HAP-1 (cell line): ENCODE data around the gene SERPINB12.

Source experiments
- DNase-seq, 2 experiments: peaks; one replicate each; pipeline ENCODE4 v3.0.0-alpha.2; 2016 to 2020; ENCODE audit warnings: low spot score in 2 of 2
- H3K27me3 ChIP-seq: fragments of 250-450 bp; sonication (Bioruptor Pico); 2 replicates; pipeline ENCODE4 v1.5.1; 2020; ENCODE audit warnings: low read depth, mild to moderate bottlenecking, moderate library complexity
- H3K36me3 ChIP-seq: fragments of 250-450 bp; sonication (Bioruptor Pico); replicated peaks from 2 replicates; pipeline ENCODE4 v1.5.1; 2020; ENCODE audit warnings: mild to moderate bottlenecking
- H3K4me1 ChIP-seq: fragments of 250-450 bp; sonication (Bioruptor Pico); 2 replicates; pipeline ENCODE4 v1.5.1; 2020; ENCODE audit warnings: mild to moderate bottlenecking
- H3K4me3 ChIP-seq: fragments of 250-450 bp; sonication (Bioruptor Pico); 2 replicates; pipeline ENCODE4 v1.5.1; 2020; ENCODE audit warnings: mild to moderate bottlenecking, moderate library complexity
- H3K9me3 ChIP-seq: fragments of 250-450 bp; sonication (Bioruptor Pico); 2 replicates; pipeline ENCODE4 v1.5.1; 2020; ENCODE audit warnings: mild to moderate bottlenecking, moderate library complexity
- in situ Hi-C: fragments of 300-500 bp; cut with MboI; formaldehyde crosslinking; loops from 3 replicates; pipeline ENCODE4 v1.14.3; 2020; ENCODE audit warnings: low sequenced_read_pairs, inconsistent platforms, mixed read lengths

SERPINB12 gene

GRCh38 chr18:63542069-63542468, at the start of gene SERPINB12:
Gene SERPINB12, plus strand, starts transcription at chr18:63542369. Its CDS starts 13,791 bp downstream, at chr18:63556160.
- peaks cover 23% of the 10 kb centered on the region for H3K4me1 ChIP-seq
- H3K27me3 ChIP-seq: no peaks in the 10 kb centered on the region
- H3K4me3 ChIP-seq: no peak within 1 kb of the TSS
- peak in 1 of 2 experiments; percentile 43 for DNase-seq
- in situ Hi-C loops: no loop called here
- no peaks in the 10 kb centered on the region for H3K36me3 ChIP-seq
- no peaks in the 10 kb centered on the region for H3K9me3 ChIP-seq

- in situ Hi-C loops: no loop called here
- Histone ChIP-seq H3K4me1 (peaks cover 3% of the 10 kb centered on the region; the same call in 1 of the 2 replicates), H3K9me3 (no peaks in the 10 kb centered on the region), H3K4me3 (no peak overlapping the region), H3K36me3 (no peaks in the 10 kb centered on the region), H3K27me3 (no peaks in the 10 kb centered on the region)
- DNase-seq: no peak
Measured at GRCh38 chr18:63492851-63493250, 49.3 kb upstream of the SERPINB12 start.

- H3K27me3 ChIP-seq: no peaks in the 10 kb centered on the region
- H3K4me1 ChIP-seq: peaks cover 3% of the 10 kb centered on the region; the same call in 1 of the 2 replicates
- no peak overlapping the region for H3K4me3 ChIP-seq
- no peaks in the 10 kb centered on the region for H3K36me3 ChIP-seq
- H3K9me3 ChIP-seq: no peaks in the 10 kb centered on the region
- in situ Hi-C loops: no loop called here
- DNase-seq: peak in 1 of 2 experiments; percentile 52
Measured at GRCh38 chr18:63495675-63496074, 46.5 kb upstream of the SERPINB12 start.

GRCh38 chr18:63505566-63506335, 36.4 kb upstream of the SERPINB12 start:
- no peaks in the 10 kb centered on the region for H3K36me3 ChIP-seq
- H3K4me3 ChIP-seq: no peak overlapping the region
- no peaks in the 10 kb centered on the region for H3K9me3 ChIP-seq
- H3K4me1 ChIP-seq: no peaks in the 10 kb centered on the region
- DNase-seq: peak; percentile 22 to 73
- H3K27me3 ChIP-seq: peaks cover 11% of the 10 kb centered on the region
- in situ Hi-C loops: no loop called here

GRCh38 chr18:63506336-63506646, 35.9 kb upstream of the SERPINB12 start:
- H3K9me3 ChIP-seq: no peaks in the 10 kb centered on the region
- H3K4me1 ChIP-seq: no peaks in the 10 kb centered on the region
- in situ Hi-C loops: no loop called here
- no peaks in the 10 kb centered on the region for H3K36me3 ChIP-seq
- no peak for DNase-seq
- H3K4me3 ChIP-seq: no peak overlapping the region
- peaks cover 11% of the 10 kb centered on the region for H3K27me3 ChIP-seq

GRCh38 chr18:63508596-63508995, 33.6 kb upstream of the SERPINB12 start:
- DNase-seq: peak in 1 of 2 experiments; percentile 20
- no peak overlapping the region for H3K4me3 ChIP-seq
- H3K27me3 ChIP-seq: peaks cover 12% of the 10 kb centered on the region
- H3K4me1 ChIP-seq: no peaks in the 10 kb centered on the region
- no peaks in the 10 kb centered on the region for H3K9me3 ChIP-seq
- in situ Hi-C loops: no loop called here
- H3K36me3 ChIP-seq: no peaks in the 10 kb centered on the region

GRCh38 chr18:63511285-63511684, 30.9 kb upstream of the SERPINB12 start:
- H3K4me1 ChIP-seq: no peaks in the 10 kb centered on the region
- peaks cover 17% of the 10 kb centered on the region for H3K27me3 ChIP-seq
- no peak overlapping the region for H3K4me3 ChIP-seq
- no peaks in the 10 kb centered on the region for H3K36me3 ChIP-seq
- peak; percentile 20 to 54 for DNase-seq
- in situ Hi-C loops: loop anchor here (10.0 kb wide), 2 partner anchors 74 to 334 kb away; partner anchors contain the start of gene SERPINB13
- no peaks in the 10 kb centered on the region for H3K9me3 ChIP-seq

- no peaks in the 10 kb centered on the region for H3K9me3 ChIP-seq
- no peaks in the 10 kb centered on the region for H3K36me3 ChIP-seq
- H3K4me1 ChIP-seq: no peaks in the 10 kb centered on the region
- no peak overlapping the region for H3K4me3 ChIP-seq
- no peak for DNase-seq
- in situ Hi-C loops: loop anchor here (10.0 kb wide), 2 partner anchors 70 to 330 kb away; partner anchors contain the start of gene SERPINB13
- H3K27me3 ChIP-seq: peaks cover 21% of the 10 kb centered on the region
Measured at GRCh38 chr18:63514326-63514725, 27.8 kb upstream of the SERPINB12 start.

- in situ Hi-C loops: loop anchor here (10.0 kb wide), 2 partner anchors 70 to 330 kb away; partner anchors contain the start of gene SERPINB13
- Histone ChIP-seq H3K4me3 (no peak overlapping the region), H3K9me3 (no peaks in the 10 kb centered on the region), H3K4me1 (no peaks in the 10 kb centered on the region), H3K36me3 (no peaks in the 10 kb centered on the region), H3K27me3 (peaks cover 21% of the 10 kb centered on the region)
- peak in 1 of 2 experiments; percentile 18 for DNase-seq
Measured at GRCh38 chr18:63514888-63515678, 27.1 kb upstream of the SERPINB12 start.

- no peak for DNase-seq
- H3K4me3 ChIP-seq: no peak overlapping the region
- H3K9me3 ChIP-seq: no peaks in the 10 kb centered on the region
- H3K36me3 ChIP-seq: no peaks in the 10 kb centered on the region
- H3K4me1 ChIP-seq: no peaks in the 10 kb centered on the region
- peaks cover 21% of the 10 kb centered on the region for H3K27me3 ChIP-seq
- in situ Hi-C loops: loop anchor here (10.0 kb wide), 2 partner anchors 69 to 329 kb away; partner anchors contain the start of gene SERPINB13
Measured at GRCh38 chr18:63515801-63516200, 26.4 kb upstream of the SERPINB12 start.

GRCh38 chr18:63518178-63519012, 23.8 kb upstream of the SERPINB12 start:
- in situ Hi-C loops: loop anchor here (10.0 kb wide), 2 partner anchors 66 to 326 kb away; partner anchors contain the start of gene SERPINB13
- Histone ChIP-seq H3K27me3 (peaks cover 16% of the 10 kb centered on the region), H3K4me1 (no peaks in the 10 kb centered on the region), H3K4me3 (no peak overlapping the region), H3K9me3 (no peaks in the 10 kb centered on the region), H3K36me3 (no peaks in the 10 kb centered on the region)
- peak; percentile 77 to 78 for DNase-seq

GRCh38 chr18:63520053-63520685, 22.0 kb upstream of the SERPINB12 start:
- H3K4me3 ChIP-seq: no peak overlapping the region
- no peaks in the 10 kb centered on the region for H3K36me3 ChIP-seq
- DNase-seq: no peak
- peaks cover 10% of the 10 kb centered on the region for H3K27me3 ChIP-seq
- in situ Hi-C loops: no loop called here
- no peaks in the 10 kb centered on the region for H3K4me1 ChIP-seq
- no peaks in the 10 kb centered on the region for H3K9me3 ChIP-seq

GRCh38 chr18:63523660-63524059, 18.5 kb upstream of the SERPINB12 start:
- H3K36me3 ChIP-seq: no peaks in the 10 kb centered on the region
- no peaks in the 10 kb centered on the region for H3K9me3 ChIP-seq
- DNase-seq: no peak
- in situ Hi-C loops: no loop called here
- H3K4me3 ChIP-seq: no peak overlapping the region
- H3K27me3 ChIP-seq: peaks cover 2% of the 10 kb centered on the region; the same call in 1 of the 2 replicates
- H3K4me1 ChIP-seq: no peaks in the 10 kb centered on the region
